Measurements from ENCODE around the gene TPRX1.
A peak's percentile ranks its signal among the peaks of the same experiment; 100 is the strongest.
"Not testable (repeated sequence)": the region's sequence is repeated elsewhere in the genome, so short reads cannot be mapped to it uniquely, and the experiment has no call there.

Gene TPRX1, protein sequence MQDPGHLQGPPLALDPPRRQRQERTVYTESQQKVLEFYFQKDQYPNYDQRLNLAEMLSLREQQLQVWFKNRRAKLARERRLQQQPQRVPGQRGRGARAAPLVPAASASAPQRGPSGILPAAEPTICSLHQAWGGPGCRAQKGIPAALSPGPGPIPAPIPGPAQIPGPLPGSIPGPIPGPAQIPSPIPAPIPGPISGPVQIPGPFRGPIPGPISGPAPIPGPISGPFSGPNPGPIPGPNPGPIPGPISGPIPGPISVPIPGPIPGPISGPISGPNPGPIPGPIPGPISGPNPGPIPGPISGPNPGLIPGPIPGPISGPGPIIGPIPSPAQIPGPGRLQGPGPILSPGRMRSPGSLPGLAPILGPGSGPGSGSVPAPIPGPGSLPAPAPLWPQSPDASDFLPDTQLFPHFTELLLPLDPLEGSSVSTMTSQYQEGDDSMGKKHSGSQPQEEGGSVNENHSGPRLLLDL

DNA sequence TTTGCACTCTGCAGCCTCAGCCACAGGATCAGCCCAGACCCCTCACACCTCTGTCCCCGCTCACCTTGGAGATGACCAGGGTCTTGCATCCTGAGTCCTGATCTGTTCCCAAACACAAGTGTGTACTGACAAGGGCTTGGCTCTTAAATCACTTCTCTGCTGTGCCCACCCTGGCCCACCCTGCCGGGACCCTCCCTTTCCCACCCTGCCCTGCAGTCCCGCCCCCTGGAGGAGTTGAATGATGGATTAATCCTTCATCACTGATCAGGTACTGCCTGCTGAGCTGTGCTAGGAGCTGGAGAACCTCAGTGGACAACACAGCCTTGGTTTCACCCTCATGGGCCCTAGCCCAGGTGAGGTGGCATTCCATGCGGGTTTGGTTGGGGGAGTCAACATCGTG, at the start of gene TPRX1:
TSS of gene TPRX1 (minus strand) at position 101 of the 400 bp plus-strand sequence. CDS start at position 89, 12 bp downstream.
- not testable (repeated sequence) for DNase-seq

DNA sequence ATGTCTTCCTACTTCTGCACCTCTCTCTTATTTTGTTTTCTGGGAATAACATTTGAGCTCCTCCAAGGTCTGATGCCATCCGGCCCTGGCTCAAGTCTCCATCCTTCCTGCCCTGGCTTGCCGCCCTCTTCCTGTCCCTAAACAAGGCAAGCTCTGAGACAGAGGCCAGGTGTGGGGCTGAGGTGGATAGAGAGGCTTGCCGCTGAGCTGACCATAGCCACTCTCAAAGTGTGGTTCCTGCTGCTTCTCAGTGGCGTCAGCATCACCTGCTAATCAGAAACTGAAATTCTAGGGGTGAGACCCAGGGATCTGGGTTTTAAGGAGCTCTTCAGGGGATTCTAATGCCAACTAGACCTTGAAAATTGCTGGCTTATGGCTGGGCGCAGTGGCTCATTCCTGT, 48.7 kb upstream of the TPRX1 start:
- DNase-seq = no peak

DNA sequence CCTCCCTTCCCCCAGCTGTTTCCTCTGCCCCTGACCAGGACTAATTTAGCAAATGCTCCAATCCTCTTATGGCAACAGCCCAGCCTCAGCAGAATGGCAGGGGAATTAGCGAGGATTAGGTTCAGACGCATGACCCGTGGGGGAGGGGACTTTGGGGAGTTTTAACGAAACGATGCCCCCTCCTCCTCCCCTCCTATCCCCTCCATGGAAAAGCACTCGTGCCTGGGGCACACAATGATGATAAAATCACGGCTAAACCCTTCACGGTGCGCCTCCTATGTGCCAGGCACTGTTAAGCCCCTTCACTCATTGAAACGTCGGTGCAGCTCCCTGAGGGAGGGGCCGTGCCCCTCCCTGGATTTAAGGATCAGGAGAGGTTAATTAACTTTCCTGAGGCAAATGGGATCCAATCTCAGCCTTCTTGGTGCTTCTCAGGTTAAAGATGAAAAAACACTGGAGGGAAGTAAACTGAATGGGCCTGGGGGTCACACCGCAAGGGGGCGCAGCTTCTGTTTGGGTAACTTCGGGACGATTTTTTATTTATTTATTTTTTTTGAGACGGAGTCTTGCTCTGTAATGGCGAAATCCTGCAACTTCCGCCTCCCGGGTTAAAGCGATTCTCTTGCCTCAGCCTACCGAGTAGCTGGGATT, 44.6 kb upstream of the TPRX1 start:
- peak; percentile 35 for DNase-seq

DNA sequence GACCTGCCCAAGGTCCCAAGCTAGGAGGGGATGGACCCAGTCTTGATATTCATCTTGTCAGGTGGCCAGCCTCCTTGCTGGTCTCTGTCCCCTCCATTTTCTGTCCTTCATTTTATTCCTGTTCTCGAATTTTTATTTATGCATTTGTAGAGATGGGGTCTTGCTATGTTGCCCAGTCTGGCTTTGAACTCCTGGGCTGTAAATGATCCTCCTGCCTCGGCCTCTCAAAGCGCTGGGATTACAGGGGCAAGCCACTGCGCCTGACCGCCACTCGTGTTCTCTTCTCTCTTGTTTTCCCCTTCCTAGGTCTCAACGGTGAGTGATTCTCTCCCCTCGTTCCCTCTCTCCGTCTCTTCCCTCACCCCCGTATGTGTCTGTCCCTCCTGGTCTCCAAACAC, 44.1 kb upstream of the TPRX1 start:
- no peak for DNase-seq

DNA sequence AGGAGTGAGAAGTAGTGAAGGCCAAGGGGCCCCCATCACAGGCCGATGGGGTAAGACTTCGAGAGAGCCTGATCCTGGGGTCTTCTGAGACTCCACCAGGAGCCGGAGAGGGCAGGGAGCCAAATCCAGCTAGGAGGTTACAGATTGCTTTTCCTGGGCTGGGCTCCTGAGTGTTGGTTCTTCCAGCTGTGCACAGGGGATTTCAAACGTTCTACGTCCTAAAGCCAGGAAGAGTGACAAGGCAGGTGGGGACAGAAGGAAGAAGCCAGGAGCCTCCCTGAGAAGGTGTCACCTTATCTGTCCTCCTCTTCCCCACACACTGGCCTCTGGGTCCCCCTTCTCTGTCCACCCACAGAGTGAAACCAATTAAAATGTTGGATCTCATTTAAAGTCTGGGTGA, 38.6 kb upstream of the TPRX1 start:
- DNase-seq = no peak

DNA sequence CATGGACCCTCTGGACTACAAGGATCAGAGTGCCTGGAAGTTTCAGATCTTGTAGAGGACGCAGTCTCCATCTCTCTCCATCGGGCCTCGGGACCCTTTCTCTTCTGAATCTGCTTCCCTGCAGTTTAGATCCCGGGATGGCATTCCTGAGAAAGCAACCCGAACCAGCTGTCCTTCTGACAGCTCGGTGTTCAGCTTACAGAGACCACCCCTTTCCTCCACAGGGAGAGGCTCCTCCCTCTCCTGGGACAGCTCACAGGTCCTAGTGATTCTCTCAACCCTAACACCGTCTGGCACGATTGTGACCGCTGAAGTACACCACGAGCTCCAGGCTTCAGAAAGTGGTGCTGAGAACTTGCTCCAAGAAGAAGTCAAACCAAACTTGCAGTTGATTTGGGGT, 35.6 kb upstream of the TPRX1 start:
- DNase-seq = no peak

DNA sequence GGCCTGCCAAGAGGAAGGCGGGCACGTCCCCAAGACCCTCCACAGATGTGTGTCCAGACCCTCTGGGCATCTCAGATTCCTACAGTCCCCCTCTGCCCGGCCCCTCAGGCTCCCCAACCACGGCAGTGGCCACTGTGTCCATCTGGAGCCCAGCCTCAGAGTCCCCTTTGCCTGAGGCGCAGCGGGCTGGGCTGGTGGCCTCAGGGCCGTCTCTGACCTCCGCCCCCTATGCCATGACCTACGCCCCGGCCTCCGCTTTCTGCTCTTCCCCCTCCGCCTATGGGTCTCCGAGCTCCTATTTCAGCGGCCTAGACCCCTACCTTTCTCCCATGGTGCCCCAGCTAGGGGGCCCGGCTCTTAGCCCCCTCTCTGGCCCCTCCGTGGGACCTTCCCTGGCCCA, 35.1 kb upstream of the TPRX1 start:
- DNase-seq = no peak

DNA sequence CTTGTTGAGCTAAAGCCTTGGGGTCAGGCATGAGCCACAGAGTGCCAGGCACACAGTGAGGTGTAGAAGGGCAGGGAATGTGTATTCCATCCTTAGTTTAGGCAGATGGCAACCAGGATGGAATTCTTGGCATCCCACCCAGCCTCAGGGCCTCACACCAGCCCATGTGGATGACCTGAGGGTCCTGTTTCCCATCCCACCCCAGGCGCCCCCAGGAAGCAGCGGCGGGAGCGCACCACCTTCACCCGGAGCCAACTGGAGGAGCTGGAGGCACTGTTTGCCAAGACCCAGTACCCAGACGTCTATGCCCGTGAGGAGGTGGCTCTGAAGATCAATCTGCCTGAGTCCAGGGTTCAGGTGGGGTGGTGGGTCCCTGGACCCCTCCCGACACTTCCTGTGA, 31.7 kb upstream of the TPRX1 start:
- DNase-seq = no peak

DNA sequence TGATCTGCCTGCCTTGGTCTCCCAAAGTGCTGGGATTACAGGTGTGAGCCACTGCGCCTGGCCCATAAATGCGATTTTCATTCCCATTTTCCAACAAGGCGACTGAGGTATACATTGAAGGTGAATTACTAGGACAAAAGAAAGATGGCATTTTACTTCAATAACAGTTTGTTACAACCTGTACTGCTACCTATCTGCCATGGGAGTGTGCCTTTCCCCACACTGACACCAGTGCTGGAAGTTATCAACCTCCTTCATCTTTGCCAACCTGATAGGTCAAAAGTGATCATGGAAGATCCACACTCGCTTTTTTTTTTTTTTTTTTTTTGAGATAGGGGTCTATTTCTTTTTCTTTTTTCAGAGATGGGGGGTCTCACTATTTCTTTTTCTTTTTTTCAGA, 28.4 kb upstream of the TPRX1 start:
- no peak for DNase-seq

DNA sequence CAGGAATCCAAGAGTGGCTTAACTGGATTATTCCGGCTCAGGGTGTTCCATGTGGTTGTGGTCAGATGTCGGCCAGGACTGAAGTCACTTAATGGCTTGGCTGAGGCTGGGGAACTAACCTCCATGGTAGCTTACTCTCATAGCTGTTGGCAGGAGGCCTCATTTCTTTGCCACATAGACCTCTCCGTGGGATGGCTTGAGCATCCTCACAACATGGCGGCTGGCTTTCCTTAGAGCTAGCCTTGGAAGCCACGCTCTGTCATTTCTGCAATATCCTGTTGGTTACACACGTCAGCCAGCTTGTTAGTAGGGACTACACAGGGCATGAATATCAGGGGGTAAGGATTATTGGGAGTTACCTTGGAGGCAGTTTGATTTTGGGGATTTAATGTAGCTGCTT, 22.4 kb upstream of the TPRX1 start:
- no peak for DNase-seq

DNA sequence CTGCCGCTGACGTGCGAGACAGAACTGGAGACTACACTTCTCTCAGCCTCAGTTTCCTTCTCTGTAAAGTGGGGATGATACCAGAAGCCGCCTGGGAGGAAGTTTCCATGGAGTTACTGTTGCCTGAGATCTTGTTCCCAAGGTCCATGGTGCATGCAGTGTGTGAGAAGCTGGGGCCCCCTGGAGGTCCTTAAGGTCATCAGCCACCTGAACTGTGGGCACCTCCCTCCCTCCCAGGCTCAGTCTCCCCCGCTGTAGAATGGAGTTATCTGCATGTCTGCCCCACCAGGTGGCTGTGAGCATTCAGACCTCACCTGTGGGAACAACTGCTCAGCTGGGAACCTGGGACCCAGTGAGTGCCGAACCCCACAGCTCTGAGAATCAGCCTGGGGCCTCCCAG, 20.0 kb upstream of the TPRX1 start:
- no peak for DNase-seq

DNA sequence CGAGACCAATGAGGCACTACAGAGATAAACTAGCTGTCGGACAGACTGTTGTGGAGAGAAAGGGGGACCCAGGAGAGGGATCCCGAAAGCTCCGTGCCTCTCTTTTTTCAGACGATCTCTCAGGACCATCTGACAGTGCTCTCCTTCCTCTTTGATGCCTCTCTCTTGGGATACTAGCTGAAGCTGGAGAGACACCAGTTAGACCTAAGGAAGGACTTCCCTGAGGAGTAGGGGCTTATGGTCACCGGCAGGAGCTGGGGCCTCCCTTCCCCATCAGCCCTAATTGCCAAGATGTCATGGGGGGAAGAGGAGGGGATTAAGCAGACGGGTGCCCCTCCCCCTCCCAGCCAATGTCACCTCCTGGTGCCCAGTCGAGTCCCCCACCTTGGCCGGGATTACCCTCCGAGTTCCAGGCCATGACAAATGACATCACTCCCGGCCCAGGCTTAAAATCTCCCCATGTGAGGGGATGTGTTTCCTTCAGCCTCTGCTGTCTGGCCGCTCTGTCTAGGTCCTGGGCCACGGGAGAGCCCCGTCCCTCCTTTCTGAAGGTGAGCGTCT, 17.2 kb upstream of the TPRX1 start, which contains the start of gene CRX:
TSS of gene CRX (plus strand) at position 478 of the 561 bp plus-strand sequence. CDS start 12,507 bp downstream, outside the sequence.
- no peak for DNase-seq

DNA sequence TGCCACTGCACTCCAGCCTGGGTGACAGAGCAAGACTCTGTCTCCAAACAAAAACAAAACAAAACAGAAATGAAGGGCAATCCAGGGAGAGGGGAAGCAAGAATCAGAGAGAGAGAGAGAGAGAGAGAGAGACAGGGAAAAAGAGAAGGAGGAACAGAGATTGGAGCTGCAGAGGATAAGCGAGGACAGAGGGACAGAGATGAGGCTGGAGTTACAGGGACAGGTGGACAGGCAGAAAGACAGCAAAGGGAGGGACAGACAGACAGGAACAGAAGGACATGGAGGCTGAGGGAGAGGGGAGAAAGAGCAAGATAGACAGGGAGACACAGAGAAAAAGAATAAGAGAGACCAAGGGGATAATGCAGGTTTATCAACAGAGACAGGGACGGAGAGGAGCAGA, 16.1 kb upstream of the TPRX1 start:
- DNase-seq = no peak

DNA sequence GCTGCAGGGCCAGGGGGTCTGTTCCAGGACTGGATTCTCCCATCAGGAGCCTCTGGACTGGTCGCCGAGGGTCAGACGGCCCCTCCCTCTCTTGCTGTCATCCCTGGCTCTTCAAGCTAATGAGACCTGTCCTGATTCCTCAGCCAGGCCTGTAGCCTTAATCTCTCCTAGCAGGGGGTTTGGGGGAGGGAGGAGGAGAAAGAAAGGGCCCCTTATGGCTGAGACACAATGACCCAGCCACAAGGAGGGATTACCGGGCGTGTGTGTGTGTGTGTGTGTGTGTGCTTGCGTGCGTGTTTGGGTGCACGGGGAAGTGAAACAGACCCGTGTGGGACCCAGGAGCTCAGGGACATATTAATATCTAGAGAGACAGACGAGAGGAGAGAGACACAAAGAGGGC, 15.5 kb upstream of the TPRX1 start:
- no peak for DNase-seq

DNA sequence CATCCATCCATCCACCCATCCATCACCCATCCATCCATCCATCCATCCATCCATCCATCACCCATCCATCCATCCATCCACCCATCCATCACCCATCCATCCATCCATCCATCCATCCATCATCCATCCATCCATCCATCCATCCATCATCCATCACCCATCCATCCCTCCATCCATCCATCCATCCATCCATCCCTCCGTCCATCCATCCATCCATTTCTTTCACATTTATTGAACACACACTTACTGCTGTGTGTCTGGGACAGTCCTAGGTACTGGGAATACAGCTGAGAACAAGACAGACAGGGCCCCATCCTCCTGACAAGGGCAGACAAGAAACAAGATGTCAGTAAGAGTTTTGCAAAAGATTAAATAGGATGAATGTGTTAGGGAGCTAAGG, 13.9 kb upstream of the TPRX1 start:
- not testable (repeated sequence) for DNase-seq

DNA sequence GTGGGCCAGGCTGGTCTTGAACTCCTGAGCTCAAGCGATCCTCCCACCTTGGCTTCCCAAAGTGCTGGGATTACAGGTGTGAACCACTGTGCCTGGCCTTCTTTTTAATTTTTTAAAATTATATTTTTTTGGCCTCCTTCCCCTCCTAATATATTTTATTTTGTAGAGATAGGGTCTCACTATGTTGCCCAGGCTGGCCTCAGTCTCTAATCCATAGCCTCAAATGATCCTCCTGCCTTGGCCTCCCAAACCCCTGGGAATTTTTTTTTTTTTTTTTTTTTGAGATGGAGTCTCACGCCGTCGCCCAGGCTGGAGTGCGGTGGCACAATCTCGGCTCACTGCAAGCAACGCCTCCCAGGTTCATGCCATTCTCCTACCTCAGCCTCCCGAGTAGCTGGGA, 11.9 kb upstream of the TPRX1 start:
- not testable (repeated sequence) for DNase-seq

DNA sequence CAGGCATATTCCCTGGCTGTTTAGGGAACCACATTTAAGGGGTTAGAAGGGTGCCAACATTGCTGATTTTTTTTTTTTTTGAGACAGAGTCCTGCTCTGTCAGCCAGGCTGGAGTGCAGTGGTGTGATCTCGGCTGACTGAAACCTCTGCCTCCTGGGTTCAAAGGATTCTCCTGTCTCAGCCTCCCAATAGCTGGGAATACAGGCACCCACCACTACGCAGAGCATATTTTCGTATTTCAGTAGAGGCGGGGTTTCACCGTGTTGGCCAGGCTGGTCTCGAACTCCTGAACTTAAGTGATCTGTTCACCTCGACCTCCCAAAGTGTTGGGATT, 9.6 kb upstream of the TPRX1 start:
- no peak for DNase-seq

DNA sequence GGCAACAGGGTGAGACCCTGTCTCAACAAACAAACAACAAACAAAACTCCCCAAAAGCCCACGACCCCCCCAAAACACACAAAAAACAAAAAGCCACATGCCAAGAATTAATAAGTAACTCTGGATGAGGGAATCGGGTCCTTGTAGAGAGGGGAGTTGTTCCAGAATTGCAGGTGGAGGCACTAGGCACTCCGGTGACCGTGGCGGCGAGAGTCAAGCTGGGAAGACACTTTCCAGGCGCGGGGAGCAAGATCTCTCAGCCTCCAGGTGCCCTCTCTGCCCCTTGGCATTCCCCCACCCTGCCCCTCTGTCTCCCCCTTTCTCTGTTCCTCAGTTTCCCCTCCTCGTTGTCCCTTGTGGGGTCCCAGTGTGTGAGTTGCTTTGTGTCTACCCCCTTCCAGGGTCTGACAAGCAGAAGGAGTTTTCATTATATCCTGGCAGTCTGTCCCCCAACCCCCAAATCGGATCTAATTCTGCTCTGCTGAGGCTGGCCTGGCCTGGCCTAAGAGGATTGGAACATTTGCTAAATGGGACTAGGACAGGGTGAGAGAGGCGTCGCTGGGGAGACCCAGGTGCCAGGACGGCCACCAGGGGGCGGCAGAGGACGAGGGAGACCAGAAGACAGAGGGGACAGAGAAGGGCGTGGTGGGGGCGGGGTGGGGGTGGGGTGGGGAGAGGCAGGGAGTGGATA, 9.1 kb upstream of the TPRX1 start:
- DNase-seq = peak; percentile 73

DNA sequence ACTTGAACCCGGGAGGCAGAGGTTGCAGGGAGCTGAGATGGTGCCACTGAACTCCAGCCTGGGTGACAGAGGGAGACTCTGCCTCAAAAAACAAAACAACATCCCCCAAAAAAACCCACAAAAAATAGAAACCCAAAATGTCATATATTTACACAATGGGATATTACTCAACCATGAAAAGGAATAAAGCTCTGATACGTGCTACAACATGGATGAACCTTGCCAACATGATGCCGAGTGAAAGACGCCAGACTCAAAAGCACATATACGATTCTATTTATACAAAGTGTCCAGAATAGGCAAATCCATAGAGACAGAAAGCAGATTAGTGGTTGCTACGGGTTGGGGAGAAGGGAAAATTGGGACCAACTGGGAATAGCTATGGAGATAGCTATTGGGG, 2.1 kb upstream of the TPRX1 start:
- no peak for DNase-seq

DNA sequence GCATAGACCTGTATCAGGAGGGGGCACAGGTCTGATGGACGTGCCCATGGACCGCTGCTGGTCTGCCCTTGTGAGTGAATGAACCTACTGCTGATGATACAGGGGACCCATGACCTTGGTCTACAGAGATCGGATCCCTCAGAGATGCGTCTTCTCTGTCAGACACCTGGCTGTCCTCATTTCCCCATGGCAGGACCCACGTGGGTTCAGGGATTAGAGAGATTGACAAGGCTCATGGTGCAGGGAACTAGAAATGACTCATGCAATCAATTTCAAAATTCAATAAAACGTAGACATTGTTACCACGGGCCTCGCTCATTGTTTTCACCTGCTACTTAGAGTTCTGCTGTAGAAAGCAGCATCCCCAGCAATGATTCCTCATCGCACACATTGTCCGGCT, 962 bp upstream of the TPRX1 start:
- DNase-seq = no peak

DNA sequence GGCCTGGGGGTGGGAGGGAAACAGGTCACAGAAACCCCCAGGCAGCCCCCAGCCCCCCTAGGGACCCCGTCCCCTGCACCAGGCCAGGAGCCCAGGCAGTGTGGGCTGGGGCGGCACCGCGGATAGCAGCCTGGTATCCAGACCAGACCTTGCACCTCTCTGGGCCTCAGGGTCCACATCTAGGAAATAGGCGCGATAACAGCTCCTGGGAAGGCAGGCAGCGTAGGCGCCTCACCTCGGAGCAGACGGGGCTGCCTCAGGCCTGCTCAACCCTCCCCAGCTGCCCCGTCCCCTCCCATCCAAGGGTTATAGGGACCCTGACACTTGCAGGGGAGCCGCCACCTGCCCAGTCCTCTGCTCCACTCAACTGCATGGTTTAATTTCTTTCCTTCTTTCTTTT, 680 bp downstream of the TPRX1 start:
- not testable (repeated sequence) for DNase-seq

DNA sequence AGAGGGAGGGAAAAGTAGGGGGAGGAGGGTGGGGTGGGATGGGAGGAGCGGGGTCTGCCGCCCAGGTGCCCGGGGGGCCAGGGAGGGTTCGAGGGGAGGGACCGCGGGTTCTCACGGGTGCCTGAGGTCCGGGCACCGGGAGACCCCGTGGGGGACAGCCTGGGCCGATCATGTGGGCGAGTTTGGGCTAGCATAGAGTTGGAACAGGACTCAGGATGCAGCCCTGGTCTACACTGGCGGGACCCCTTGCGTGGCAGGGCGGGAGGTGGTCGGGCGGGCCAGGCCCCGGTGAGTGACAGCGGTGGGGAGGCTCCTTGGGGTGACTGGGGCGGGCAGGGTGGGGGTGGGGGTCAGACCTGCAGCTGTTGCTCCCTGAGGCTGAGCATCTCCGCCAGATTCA, 1.2 kb downstream of the TPRX1 start:
- not testable (repeated sequence) for DNase-seq

DNA sequence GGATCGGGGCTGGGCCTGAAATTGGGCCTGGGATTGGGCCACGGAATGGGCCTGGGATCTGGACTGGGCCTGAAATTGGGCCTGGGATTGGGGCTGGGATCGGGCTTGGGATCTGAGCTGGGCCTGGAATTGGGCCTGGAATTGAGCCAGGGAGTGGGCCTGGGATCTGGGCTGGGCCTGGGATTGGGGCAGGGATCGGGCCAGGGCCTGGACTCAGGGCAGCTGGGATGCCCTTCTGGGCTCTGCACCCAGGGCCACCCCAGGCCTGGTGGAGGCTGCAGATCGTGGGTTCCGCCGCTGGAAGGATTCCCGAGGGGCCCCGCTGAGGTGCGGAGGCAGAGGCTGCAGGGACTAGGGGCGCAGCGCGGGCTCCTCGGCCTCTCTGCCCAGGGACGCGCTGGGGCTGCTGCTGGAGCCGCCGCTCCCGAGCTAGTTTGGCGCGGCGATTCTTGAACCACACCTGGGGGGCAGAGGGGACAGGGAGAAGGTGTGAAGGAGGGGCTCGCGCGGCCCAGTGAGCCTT, 1.8 kb downstream of the TPRX1 start:
- no peak for DNase-seq
